ENCODE results near the gene TNFRSF25.

DNA sequence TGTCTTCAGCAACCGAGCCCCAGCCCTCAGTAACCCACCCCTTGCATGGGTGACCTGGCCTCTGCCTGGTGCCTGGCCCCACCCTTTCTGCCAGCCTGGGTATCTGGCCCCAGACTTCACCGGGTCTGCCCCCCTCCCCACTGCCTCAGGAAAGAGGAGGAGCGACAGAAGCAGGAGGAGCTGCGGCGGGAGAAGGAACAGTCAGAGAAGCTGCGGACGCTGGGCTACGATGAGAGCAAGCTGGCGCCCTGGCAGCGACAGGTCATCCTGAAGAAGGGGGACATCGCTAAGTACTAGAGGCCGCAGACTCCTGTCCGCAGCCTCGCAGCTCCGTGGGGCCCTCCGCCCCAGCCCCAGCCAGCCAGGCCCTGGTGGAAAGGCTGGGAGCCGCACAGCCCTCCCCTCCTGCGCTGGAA lies 6.1 kb downstream of the TNFRSF25 start:
- TF ChIP-seq NCOA1 (IDR thresholded peaks at IDR 0.05; ENCODE audit: low read depth) (no peak), RFX5 (IDR thresholded peaks at IDR 0.05; ENCODE audit: low read depth, low read length) (no peak), POLR2A (conservative IDR thresholded peaks at IDR 0.05) (no peak), GATA2 (CRISPR knock-in tag; IDR thresholded peaks at IDR 0.05) (no peak), LCOR (CRISPR knock-in tag; IDR thresholded peaks at IDR 0.05) (no peak), RCOR1 (IDR thresholded peaks at IDR 0.05; ENCODE audit: borderline replicate concordance in 1 of 2, low read depth in 2 of 2, low read length in 2 of 2) (no peak), TBP (optimal IDR thresholded peaks at IDR 0.05; ENCODE audit: low read depth, low read length) (no peak), HNRNPK (IDR thresholded peaks at IDR 0.05; ENCODE audit: low read depth, low read length, poor library complexity, severe bottlenecking) (no peak), ZZZ3 (IDR thresholded peaks at IDR 0.05) (no peak), KDM1A (IDR thresholded peaks at IDR 0.05) (no peak), ZNF408 (CRISPR knock-in tag; IDR thresholded peaks at IDR 0.05; ENCODE audit: low read depth) (no peak)
- TF ChIP-seq, protein P1, sequence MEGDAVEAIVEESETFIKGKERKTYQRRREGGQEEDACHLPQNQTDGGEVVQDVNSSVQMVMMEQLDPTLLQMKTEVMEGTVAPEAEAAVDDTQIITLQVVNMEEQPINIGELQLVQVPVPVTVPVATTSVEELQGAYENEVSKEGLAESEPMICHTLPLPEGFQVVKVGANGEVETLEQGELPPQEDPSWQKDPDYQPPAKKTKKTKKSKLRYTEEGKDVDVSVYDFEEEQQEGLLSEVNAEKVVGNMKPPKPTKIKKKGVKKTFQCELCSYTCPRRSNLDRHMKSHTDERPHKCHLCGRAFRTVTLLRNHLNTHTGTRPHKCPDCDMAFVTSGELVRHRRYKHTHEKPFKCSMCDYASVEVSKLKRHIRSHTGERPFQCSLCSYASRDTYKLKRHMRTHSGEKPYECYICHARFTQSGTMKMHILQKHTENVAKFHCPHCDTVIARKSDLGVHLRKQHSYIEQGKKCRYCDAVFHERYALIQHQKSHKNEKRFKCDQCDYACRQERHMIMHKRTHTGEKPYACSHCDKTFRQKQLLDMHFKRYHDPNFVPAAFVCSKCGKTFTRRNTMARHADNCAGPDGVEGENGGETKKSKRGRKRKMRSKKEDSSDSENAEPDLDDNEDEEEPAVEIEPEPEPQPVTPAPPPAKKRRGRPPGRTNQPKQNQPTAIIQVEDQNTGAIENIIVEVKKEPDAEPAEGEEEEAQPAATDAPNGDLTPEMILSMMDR (IDR thresholded peaks at IDR 0.05 in 2 of 3, conservative IDR thresholded peaks at IDR 0.05 in 1 of 3; ENCODE audit: insufficient read depth in 2 of 3, low read depth in 1 of 3, low read length in 3 of 3) = no peak
